Measurements from ENCODE around the gene KIF16B. TPM values are rescaled to one million over a fixed set of nuclear protein-coding genes. Genes with fewer than 3 reads are reported as not detected.
"Not testable (repeated sequence)": the region's sequence is repeated elsewhere in the genome, so short reads cannot be mapped to it uniquely, and the experiment has no call there.

The KIF16B gene
- total RNA-seq, 2 experiments from 2014 or later = 3.2 to 3.4 TPM

GRCh38 chr20:16272780-16273360, 300.4 kb downstream of the KIF16B start:
- ATAC-seq (no peak), DNase-seq (no peak)
- H3K4me3 Mint-ChIP-seq = no peak overlapping the region
- no peaks in the 10 kb centered on the region for H3K9me3 Mint-ChIP-seq (ENCODE audit: insufficient read depth)
- POLR2A ChIA-PET = no interaction called here
- H3K27ac Mint-ChIP-seq = no peak overlapping the region
- CTCF ChIA-PET = no interaction called here
- no peaks in the 10 kb centered on the region for H3K36me3 Mint-ChIP-seq (ENCODE audit: low read depth)
- no peaks in the 10 kb centered on the region for H3K27me3 Mint-ChIP-seq (ENCODE audit: low read depth)
- H3K4me1 Mint-ChIP-seq (ENCODE audit: low read depth) = no peaks in the 10 kb centered on the region

GRCh38 chr20:16271450-16271849, 301.8 kb downstream of the KIF16B start:
- no peak overlapping the region for H3K4me3 Mint-ChIP-seq
- CTCF ChIA-PET = no interaction called here
- H3K36me3 Mint-ChIP-seq (ENCODE audit: low read depth) = no peaks in the 10 kb centered on the region
- no peak for ATAC-seq
- POLR2A ChIA-PET = no interaction called here
- no peaks in the 10 kb centered on the region for H3K27me3 Mint-ChIP-seq (ENCODE audit: low read depth)
- no peaks in the 10 kb centered on the region for H3K4me1 Mint-ChIP-seq (ENCODE audit: low read depth)
- H3K27ac Mint-ChIP-seq = no peak overlapping the region
- peaks cover 9% of the 10 kb centered on the region for H3K9me3 Mint-ChIP-seq (ENCODE audit: insufficient read depth)
- no peak for DNase-seq

DNA sequence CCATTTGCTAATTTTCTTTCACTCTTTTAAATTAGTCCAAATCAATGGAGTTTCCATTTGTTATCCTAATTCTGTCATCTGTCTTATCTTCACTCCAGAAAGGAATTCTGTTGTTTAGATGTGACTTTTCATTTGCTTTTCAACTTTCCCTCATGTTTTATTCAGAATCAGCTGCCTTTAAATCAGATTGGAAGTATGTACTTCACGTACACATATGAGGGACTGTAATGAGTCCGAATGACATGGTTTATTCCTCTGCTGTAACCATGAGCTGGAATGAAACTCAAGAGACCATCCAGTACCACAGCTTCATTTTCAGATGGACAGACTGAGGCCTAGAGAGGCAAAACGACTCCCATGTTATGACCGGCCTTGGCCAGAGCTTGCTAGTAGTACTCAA, 302.3 kb downstream of the KIF16B start:
- DNase-seq (no peak), ATAC-seq (no peak)
- POLR2A ChIA-PET = no interaction called here
- H3K4me3 Mint-ChIP-seq = no peak overlapping the region
- H3K27ac Mint-ChIP-seq = no peak overlapping the region
- CTCF ChIA-PET = no interaction called here
- no peaks in the 10 kb centered on the region for H3K27me3 Mint-ChIP-seq (ENCODE audit: low read depth)
- H3K4me1 Mint-ChIP-seq (ENCODE audit: low read depth) = no peaks in the 10 kb centered on the region
- peaks cover 10% of the 10 kb centered on the region for H3K9me3 Mint-ChIP-seq (ENCODE audit: insufficient read depth)
- H3K36me3 Mint-ChIP-seq (ENCODE audit: low read depth) = no peaks in the 10 kb centered on the region

GRCh38 chr20:16270314-16270931, 302.8 kb downstream of the KIF16B start:
- Mint-ChIP-seq H3K27ac (no peak overlapping the region), H3K4me1 (ENCODE audit: low read depth) (no peaks in the 10 kb centered on the region), H3K9me3 (ENCODE audit: insufficient read depth) (peaks cover 16% of the 10 kb centered on the region), H3K27me3 (ENCODE audit: low read depth) (no peaks in the 10 kb centered on the region), H3K36me3 (ENCODE audit: low read depth) (no peaks in the 10 kb centered on the region), H3K4me3 (no peak overlapping the region)
- CTCF ChIA-PET = no interaction called here
- ATAC-seq = no peak
- POLR2A ChIA-PET = no interaction called here
- DNase-seq = no peak

GRCh38 chr20:16267526-16267925, 305.7 kb downstream of the KIF16B start:
- DNase-seq = no peak
- no peak for ATAC-seq
- H3K9me3 Mint-ChIP-seq (ENCODE audit: insufficient read depth) = peaks cover 17% of the 10 kb centered on the region
- H3K27ac Mint-ChIP-seq = no peak overlapping the region
- no peaks in the 10 kb centered on the region for H3K4me1 Mint-ChIP-seq (ENCODE audit: low read depth)
- no peaks in the 10 kb centered on the region for H3K27me3 Mint-ChIP-seq (ENCODE audit: low read depth)
- no peaks in the 10 kb centered on the region for H3K36me3 Mint-ChIP-seq (ENCODE audit: low read depth)
- H3K4me3 Mint-ChIP-seq = no peak overlapping the region
- ChIA-PET CTCF (no interaction called here), POLR2A (no interaction called here)

DNA sequence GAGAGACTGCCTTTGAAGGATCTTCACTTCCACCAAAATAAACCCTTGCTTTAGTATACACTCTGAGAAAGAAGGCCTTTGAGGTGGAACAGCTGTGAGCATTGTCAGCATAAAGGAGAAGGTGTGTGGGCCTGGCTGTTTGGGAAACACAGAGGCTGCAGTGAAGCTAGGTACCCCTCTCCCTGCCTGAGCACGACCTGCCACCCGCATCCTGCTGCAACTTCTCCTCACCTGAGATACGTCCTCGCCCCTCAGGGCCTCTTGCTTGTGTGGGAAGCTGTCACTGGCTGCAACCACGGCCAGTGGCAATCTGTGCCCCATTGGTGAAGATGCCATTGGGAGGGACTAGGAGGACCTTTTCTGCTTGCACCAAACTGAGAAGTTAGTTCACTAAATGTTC, 307.9 kb downstream of the KIF16B start:
- no peak overlapping the region for H3K4me3 Mint-ChIP-seq
- H3K36me3 Mint-ChIP-seq (ENCODE audit: low read depth) = no peaks in the 10 kb centered on the region
- peaks cover 17% of the 10 kb centered on the region for H3K9me3 Mint-ChIP-seq (ENCODE audit: insufficient read depth)
- no peaks in the 10 kb centered on the region for H3K27me3 Mint-ChIP-seq (ENCODE audit: low read depth)
- CTCF ChIA-PET = no interaction called here
- no peak overlapping the region for H3K27ac Mint-ChIP-seq
- no peaks in the 10 kb centered on the region for H3K4me1 Mint-ChIP-seq (ENCODE audit: low read depth)
- ATAC-seq (no peak), DNase-seq (no peak)
- POLR2A ChIA-PET = no interaction called here

DNA sequence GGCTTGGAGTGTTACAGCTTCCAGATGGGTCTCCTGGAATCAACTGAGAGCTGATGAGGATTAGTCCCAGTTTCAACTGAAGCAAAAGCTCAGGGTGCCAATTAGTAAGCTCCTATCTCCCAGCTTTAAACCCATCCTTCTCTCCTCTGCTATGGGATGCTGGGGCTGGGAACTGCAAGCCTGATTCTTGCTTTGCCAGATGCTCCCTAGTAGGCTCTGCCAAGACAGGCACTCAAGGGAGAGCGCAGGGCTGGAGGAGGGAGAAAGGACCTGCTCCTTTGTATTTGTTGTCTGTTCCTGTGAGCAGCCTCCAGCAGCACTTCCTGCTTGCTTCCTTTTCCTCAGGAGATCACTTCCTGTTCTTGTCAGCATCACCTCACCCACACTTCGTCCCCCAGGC, 309.7 kb downstream of the KIF16B start:
- H3K4me3 Mint-ChIP-seq = no peak overlapping the region
- no peak overlapping the region for H3K27ac Mint-ChIP-seq
- peaks cover 17% of the 10 kb centered on the region for H3K9me3 Mint-ChIP-seq (ENCODE audit: insufficient read depth)
- H3K27me3 Mint-ChIP-seq (ENCODE audit: low read depth) = no peaks in the 10 kb centered on the region
- CTCF ChIA-PET = no interaction called here
- DNase-seq (no peak), ATAC-seq (no peak)
- H3K36me3 Mint-ChIP-seq (ENCODE audit: low read depth) = no peaks in the 10 kb centered on the region
- POLR2A ChIA-PET = no interaction called here
- H3K4me1 Mint-ChIP-seq (ENCODE audit: low read depth) = no peaks in the 10 kb centered on the region

- no peaks in the 10 kb centered on the region for H3K27me3 Mint-ChIP-seq (ENCODE audit: low read depth)
- POLR2A ChIA-PET = no interaction called here
Observed at GRCh38 chr20:16262594-16262993, 310.7 kb downstream of the KIF16B start.

DNA sequence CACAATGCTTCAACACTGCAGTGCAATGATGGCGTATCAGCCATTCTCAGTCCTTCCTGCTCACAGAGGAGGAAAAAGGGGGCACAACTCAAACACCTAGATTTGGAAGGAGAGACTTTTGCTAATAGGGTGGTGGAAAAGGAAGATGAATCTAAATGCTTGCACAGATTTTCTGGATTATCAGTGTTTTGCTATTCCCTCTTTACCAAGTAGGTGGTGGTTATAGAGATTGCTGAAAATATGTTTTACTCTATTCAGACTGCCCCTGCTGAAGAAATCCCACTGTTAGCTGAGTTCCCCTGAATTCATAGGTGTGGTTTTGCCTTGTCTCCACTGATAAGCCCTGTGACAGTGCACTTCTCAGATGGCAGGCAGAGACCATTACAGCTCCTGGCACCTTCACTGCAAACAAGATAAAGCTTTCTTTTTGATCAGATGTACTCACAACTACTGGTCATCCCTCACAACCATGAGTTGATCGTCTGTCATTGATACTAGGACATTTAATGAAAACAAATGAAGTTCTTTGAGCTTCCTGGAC, 311.4 kb downstream of the KIF16B start:
- Mint-ChIP-seq H3K4me3 (no peak overlapping the region), H3K9me3 (ENCODE audit: insufficient read depth) (peaks cover 12% of the 10 kb centered on the region), H3K27me3 (ENCODE audit: low read depth) (no peaks in the 10 kb centered on the region), H3K4me1 (ENCODE audit: low read depth) (no peaks in the 10 kb centered on the region), H3K36me3 (ENCODE audit: low read depth) (no peaks in the 10 kb centered on the region), H3K27ac (no peak overlapping the region)
- ChIA-PET POLR2A (no interaction called here), CTCF (no interaction called here)
- DNase-seq (no peak), ATAC-seq (no peak)

More at GRCh38 chr20:16262594-16262993, 310.7 kb downstream of the KIF16B start:
- ATAC-seq (no peak), DNase-seq (no peak)
- no peaks in the 10 kb centered on the region for H3K4me1 Mint-ChIP-seq (ENCODE audit: low read depth)
- no peaks in the 10 kb centered on the region for H3K36me3 Mint-ChIP-seq (ENCODE audit: low read depth)
- no peak overlapping the region for H3K27ac Mint-ChIP-seq
- peaks cover 17% of the 10 kb centered on the region for H3K9me3 Mint-ChIP-seq (ENCODE audit: insufficient read depth)
- H3K4me3 Mint-ChIP-seq = no peak overlapping the region
- CTCF ChIA-PET = no interaction called here

GRCh38 chr20:16260911-16261310, 312.3 kb downstream of the KIF16B start:
- Mint-ChIP-seq H3K36me3 (ENCODE audit: low read depth) (no peaks in the 10 kb centered on the region), H3K9me3 (ENCODE audit: insufficient read depth) (peaks cover 6% of the 10 kb centered on the region), H3K4me1 (ENCODE audit: low read depth) (no peaks in the 10 kb centered on the region), H3K27me3 (ENCODE audit: low read depth) (no peaks in the 10 kb centered on the region), H3K4me3 (no peak overlapping the region), H3K27ac (no peak overlapping the region)
- DNase-seq = no peak
- POLR2A ChIA-PET = no interaction called here
- no peak for ATAC-seq
- CTCF ChIA-PET = no interaction called here

DNA sequence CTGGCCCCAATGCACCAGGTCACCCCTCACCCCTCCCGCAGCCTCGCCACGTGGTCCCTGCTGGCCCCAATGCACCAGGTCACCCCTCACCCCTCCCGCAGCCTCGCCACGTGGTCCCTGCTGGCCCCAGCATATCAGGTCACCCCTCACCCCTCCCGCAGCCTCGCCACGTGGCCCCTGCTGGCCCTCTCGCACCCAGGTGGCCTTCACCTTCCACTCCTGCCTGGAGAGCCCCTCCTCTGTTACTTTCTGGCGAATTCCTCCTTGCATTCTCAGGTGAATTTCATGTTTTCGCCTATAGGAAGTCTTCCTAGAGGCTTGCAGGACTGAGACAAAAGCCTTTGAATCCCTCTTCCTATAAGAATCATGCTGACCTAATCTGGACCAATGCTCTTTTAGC, 313.1 kb downstream of the KIF16B start:
- CTCF ChIA-PET; H3K9me3 Mint-ChIP-seq (ENCODE audit: insufficient read depth); POLR2A ChIA-PET; H3K4me3 Mint-ChIP-seq; DNase-seq; H3K27ac Mint-ChIP-seq; ATAC-seq; H3K27me3 Mint-ChIP-seq (ENCODE audit: low read depth); H3K4me1 Mint-ChIP-seq (ENCODE audit: low read depth); H3K36me3 Mint-ChIP-seq (ENCODE audit: low read depth): not testable (repeated sequence)

- ChIA-PET POLR2A (no interaction called here), CTCF (no interaction called here)
- H3K27me3 Mint-ChIP-seq (ENCODE audit: low read depth) = no peaks in the 10 kb centered on the region
- no peak overlapping the region for H3K4me3 Mint-ChIP-seq
- ATAC-seq (no peak), DNase-seq (no peak)
- no peak overlapping the region for H3K27ac Mint-ChIP-seq
- no peaks in the 10 kb centered on the region for H3K4me1 Mint-ChIP-seq (ENCODE audit: low read depth)
- no peaks in the 10 kb centered on the region for H3K36me3 Mint-ChIP-seq (ENCODE audit: low read depth)
- H3K9me3 Mint-ChIP-seq (ENCODE audit: insufficient read depth) = no peaks in the 10 kb centered on the region
Observed at GRCh38 chr20:16258766-16259165, 314.5 kb downstream of the KIF16B start.

Data from activated CD8-positive, alpha-beta T cell treated with anti-CD3 and anti-CD28 coated beads, Interleukin-2, amount 10 ng/mL, durations not matched to agents 7 days and 5 days (primary cell).